ENCODE measurements around the gene CSMD2.

DNA sequence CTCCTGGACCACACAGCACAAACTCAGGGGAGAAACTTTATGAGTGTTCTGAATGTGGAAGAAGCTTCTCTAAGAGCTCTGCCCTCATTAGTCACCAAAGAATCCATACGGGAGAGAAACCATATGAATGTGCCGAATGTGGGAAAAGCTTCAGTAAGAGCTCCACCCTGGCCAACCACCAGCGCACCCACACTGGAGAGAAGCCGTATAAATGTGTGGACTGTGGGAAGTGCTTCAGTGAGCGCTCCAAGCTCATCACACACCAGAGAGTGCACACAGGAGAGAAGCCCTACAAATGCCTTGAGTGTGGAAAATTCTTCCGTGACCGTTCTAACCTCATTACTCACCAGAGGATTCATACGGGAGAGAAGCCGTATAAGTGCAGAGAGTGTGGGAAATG lies 670.1 kb downstream of the CSMD2 start:
- TF ChIP-seq YY1 (IDR thresholded peaks at IDR 0.05; ENCODE audit: insufficient read depth, insufficient read length), result no peak
- no peak for TF ChIP-seq ZNF274 (IDR thresholded peaks at IDR 0.05; ENCODE audit: low read depth, low read length)
- TF ChIP-seq SUZ12 (IDR thresholded peaks at IDR 0.05; ENCODE audit: extremely low read depth, insufficient read depth, insufficient read length), result no peak

Data from NT2/D1 (cell line).